ENCODE measurements around the gene CTSC.
"Not testable (repeated sequence)": the region's sequence is repeated elsewhere in the genome, so short reads cannot be mapped to it uniquely, and the experiment has no call there.

CTSC gene

GRCh38 chr11:88352139-88352538, 14.6 kb upstream of the CTSC start:
- no peak for DNase-seq (ENCODE audit: low spot score)

GRCh38 chr11:88348870-88349269, 11.3 kb upstream of the CTSC start:
- DNase-seq (ENCODE audit: low spot score): no peak

DNA sequence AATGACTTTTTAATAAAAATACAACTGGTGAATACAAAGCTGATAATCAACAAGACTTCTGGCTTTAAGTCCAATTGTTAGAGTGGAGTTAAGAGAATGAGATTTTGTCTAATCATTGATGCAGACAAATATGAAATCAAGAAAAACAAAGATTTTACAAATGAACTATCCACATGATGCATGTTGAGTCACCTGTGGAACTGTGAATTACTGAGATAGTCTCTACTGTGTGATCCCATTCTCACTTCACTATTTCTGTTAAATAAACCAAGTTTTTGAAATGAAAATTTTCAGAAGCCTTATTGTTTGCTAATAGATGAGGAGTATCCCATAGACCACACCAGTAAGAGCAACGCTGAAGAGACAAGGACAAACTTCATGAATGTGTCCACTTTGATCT, 8.4 kb upstream of the CTSC start:
- DNase-seq (ENCODE audit: low spot score): no peak

DNA sequence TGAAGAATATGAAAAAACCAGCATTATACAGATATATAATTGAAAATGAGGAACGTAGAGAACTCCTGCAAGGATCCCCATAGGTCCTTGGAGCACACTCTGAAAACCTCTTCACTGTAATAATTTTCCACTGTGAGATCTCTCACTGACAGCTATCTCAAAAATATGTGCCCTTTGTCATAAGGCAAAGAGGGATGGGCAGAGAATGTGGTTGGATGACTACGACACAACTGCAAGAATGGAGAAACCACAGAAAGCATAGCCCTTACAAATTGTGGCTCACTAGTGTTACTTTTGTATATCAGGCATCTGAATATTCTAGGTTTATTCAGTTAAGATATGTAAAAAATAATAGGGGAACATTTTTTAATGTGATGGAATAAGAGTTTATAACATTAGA, 7.9 kb upstream of the CTSC start:
- no peak for DNase-seq (ENCODE audit: low spot score)

DNA sequence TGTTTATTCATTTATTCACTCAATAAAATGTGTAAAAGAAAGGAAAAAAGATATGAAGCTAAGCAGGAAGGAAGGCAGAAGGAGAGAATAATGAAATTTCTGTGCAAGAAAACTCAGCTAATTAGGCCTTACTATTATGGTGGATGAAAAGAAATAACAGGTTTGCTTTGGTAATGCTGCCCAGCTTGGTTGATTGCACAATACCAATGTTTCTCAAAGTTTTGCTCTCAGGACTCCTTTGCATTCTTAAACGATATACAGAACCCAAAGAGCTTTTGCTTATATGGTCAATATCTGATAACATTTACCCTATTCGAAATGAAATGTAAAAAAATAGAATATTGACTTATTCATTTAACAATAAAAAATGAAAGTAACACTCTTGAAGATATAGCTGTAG, 7.3 kb upstream of the CTSC start:
- DNase-seq (ENCODE audit: low spot score): no peak

DNA sequence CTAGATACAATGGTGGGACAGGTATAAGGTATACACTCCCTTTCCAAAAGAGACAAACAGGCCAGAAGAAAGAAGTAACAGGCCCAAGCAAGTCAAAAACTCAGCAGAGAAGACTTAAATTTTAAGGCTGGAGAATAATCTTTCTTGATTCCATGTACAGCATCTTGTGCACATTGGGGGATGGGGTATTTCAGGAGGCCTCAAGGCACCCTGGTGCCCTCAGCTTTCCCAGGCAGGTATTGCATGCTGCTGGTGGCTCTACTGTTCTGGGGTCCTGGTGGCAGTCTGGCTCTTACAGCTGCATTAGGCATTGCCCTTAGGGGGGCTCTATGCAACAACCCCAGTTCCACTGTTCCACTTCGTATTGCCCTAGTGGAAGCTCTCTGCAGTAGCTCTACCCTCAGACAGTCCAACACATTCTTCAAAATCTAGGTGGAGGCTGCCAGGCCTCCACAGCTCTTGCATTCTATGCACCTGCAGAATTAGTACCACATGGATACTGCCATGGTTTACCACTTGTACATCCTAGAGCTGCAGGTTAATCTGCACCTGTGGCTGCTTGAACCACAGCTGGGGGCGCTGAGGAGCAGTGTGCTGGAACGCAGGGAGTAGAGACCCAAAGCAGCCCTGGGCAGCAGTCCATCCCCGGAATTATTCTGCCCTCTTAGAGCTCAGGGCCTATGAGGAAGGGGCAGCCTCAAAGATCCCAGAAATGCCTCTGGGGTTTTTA, 4.2 kb upstream of the CTSC start:
- peak; percentile 33 for DNase-seq (ENCODE audit: low spot score)

DNA sequence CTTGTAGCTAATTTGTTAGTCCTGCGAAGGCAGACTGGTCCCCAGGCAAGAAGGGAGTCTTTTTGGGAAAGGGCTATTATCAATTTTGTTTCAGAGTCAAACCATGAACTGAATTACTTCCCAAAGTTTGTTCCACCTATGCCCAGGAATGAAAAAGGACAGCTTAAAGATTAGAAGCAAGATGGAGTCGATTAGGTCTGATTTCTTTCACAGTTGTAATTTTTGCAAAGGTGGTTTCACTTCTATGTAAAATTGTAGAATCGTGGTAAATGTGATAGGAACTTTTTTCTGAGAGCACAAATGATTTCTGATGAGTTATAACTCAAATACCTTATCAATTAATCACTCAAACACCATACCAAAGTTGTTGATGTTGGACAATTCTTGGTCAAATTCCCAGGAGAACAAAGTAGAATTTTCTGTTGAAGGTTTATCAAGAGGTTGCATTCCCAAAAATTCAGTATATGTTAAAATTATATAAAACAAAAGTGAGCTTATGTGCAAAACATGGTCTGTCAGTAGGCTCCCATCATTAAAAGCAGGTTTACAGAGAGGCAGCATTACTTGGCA, 2.9 kb upstream of the CTSC start:
- DNase-seq (ENCODE audit: low spot score): no peak

DNA sequence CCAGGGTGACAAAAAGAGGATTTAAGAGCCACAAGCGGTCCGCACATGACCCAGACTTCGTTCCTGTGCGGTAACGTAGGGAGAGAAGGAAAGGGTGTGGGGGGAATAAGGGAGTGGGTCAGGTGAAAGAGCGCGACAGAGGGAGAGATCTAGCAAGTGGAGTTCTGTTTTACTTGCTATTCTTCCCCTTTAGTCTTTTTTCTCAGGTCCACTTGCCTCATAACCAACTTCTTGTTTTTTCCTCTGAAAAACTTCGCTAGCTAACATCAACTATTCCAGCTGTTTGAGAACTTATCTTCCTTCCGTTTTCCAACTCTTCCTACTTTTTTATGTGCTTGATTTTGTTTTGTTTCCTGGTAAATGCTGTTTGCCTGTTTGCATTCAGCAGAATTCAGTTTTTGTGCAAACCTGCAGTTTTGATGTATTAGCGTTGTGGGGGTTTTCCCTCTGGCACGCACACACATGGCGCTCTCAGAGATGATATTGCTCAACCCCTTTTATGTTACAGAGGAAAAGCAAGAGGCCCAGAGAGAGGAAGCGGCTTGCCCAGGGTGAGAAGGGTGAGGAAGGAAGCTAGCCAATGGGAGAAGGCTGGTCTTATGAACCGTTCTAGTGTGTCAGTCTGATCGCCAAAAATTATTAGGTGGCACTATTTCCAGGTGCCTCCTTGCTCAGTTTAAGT, 592 bp upstream of the CTSC start:
- peak; percentile 35 for DNase-seq (ENCODE audit: low spot score)

GRCh38 chr11:88335284-88335683, 2.3 kb downstream of the CTSC start:
- no peak for DNase-seq (ENCODE audit: low spot score)

GRCh38 chr11:88333862-88334261, 3.7 kb downstream of the CTSC start:
- no peak for DNase-seq (ENCODE audit: low spot score)

DNA sequence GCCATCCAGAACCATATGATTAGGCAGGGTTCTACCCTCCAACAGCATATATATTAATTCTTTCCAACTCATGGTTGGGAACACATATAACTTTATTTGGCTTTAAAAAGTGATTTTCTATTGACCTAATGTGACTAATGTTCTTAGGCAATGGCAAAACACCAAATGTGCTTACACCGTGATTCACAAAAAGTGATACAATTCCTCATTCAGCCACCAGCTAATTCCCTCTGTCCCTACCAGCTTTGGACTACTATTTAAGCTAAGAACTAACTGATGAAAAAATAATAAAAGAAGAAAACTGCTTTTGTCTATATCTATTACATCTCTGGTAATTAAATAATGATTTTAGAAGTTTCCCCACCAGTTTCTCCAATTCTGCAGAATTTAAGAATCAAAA, 4.7 kb downstream of the CTSC start:
- no peak for DNase-seq (ENCODE audit: low spot score)

- no peak for DNase-seq (ENCODE audit: low spot score)
Observed at GRCh38 chr11:88330826-88331428, 6.6 kb downstream of the CTSC start.

- no peak for DNase-seq (ENCODE audit: low spot score)
Observed at GRCh38 chr11:88329563-88330250, 7.8 kb downstream of the CTSC start.

DNA sequence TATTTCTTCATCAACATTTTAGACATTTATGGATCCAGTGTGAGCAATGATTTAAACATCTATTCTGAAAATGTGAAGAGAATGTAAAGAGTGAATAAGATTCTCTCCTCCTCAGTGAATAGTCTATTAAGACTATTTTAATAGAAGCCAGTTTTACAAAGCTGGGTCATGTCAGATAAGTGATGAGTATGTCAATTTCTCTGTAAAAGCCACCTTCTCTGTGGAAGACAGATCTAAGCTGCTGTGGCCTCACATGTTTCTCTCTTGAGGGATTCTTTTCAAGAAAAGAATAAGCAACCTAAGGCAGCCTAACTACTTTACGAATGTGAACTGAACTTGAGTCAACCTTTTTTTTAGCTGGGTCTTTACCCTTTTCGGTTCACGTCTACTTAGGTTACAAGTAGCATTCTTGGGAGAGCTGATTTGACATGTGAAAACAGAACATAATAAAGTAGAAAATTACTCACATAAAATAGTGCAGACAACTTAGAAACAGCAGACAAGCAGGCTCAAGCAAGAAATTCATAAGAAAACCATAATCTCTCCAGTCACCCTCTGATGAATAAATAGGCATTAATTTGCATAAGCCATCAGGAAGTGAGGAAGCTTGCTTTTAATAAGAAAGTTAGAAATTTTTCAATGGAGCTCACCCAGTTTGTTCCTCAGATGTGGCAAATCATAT, 9.9 kb downstream of the CTSC start:
- no peak for DNase-seq (ENCODE audit: low spot score)

DNA sequence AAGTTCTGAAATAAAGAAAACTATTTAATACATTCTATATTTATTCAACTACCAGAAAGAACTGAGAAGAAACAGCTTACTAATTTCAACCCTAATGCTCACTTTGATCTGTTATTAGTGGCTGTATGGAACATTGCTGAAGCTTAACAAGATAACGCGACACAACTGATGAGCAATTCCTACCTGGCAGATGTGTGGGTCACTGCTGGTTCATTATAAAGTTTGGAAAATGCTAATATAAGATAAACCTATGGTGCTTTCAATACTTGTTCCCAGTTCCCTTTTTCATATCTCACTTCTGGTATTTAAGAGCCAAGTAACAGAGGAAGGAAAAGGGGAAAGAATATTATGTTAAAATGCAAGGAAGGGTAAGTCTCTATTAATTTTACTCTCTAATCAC, 10.5 kb downstream of the CTSC start:
- no peak for DNase-seq (ENCODE audit: low spot score)

GRCh38 chr11:88326099-88326498, 11.4 kb downstream of the CTSC start:
- no peak for DNase-seq (ENCODE audit: low spot score)

DNA sequence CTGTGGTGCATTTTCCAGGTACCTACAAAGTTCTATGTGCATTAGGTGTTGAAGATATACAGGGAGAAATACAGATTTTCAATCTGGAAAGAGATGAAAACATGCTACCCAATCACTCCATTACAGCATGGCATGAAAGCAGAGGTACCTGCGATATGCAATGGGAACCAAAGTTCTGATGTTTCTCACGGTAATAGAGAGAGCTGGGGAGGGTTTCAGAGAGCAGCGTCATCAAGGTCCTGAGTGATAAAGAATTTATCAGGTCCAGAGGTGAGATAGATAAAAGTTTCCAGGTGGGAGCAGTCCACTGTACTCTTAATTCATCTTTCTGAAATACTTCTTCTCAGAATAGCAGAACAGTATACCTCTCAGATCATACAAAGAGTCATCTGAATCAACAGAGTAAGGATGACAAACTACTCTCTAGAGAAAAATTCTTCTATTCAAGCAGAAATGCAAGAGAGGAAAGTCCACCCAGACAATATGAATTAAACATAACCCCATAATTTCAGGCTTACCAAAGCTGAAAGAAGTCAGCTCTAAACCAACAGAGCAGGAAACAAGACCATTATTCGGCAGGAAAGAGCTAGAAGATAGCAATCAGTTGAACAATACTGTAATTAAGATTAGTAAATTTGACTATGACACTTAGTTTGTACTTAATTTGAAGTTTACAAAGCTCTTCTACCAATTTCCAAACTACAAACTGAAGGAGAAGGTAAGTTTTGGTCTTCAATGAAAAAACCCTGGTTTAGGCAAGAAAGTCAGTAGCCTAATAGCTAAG, 12.8 kb downstream of the CTSC start:
- no peak for DNase-seq (ENCODE audit: low spot score)

DNA sequence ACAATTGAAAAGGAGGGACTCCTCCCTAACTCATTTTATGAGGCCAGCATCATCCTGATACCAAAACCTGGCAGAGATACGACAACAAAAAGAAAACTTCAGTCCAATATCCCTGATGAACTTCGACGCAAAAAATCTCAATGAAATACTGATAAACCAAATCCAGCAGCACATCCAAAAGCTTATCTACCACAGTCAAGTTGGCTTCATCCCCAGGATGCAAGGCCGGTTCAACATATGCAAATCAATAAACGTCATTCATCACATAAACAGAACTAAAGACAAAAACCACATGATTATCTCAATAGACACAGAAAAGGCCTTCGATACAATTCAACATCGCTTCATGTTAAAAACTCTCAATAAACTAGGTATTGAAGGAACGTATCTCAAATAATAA, 14.7 kb downstream of the CTSC start:
- not testable (repeated sequence) for DNase-seq (ENCODE audit: low spot score)

DNA sequence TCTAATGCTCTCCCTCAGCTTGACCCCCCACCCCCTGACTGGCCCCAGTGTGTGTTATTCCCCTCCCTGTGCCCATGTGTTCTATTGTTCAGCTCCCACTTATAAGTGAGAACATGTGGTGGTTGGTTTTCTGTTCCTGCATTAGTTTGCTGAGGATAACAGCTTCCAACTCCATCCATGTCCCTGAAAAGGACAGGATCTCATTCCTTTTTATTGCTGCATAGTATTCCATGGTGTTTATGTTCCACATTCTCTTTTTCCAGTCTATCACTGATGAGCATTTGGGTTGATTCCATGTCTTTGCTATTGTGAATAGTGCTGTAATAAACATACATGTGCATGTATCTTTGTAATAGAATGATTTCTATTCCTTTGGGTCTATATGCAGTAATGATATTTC, 16.1 kb downstream of the CTSC start:
- DNase-seq (ENCODE audit: low spot score): not testable (repeated sequence)

DNA sequence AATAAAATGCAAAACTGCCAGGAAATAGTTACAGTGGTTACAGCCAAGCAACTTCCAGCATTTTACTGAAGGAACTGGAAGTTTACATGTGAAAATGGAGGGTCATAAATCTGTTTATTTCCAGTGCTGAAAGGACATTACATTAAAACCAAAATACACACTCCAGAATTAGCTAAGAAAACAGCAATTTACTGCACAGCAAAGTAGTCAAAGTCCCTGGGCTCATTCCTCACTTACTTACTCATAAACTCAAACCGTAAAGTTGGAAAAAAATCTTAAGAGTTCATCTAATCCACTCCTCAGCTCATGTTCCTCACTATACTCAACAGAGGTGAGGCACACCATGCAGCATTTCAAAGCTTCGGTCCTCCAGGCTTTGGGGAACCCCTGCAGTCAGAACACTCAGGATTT, 17.4 kb downstream of the CTSC start:
- no peak for DNase-seq (ENCODE audit: low spot score)

GRCh38 chr11:88318017-88318416, 19.5 kb downstream of the CTSC start:
- no peak for DNase-seq (ENCODE audit: low spot score)
